Effector memory CD4-positive, alpha-beta T cell (primary cell): ENCODE data around the gene COG2.
"Not testable (repeated sequence)": the region's sequence is repeated elsewhere in the genome, so short reads cannot be mapped to it uniquely, and the experiment has no call there.

ENCODE experiments used
- DNase-seq, 3 donors: peaks; one replicate each; pipeline ENCODE4 v3.0.0-alpha.2; 2020
- H3K27ac ChIP-seq: 2 replicates; pipeline ENCODE4 v1.7.0; 2013; ENCODE audit warnings: mild to moderate bottlenecking, low read length, moderate library complexity; ENCODE audit not compliant: insufficient read depth, poor library complexity, severe bottlenecking
- H3K27me3 ChIP-seq: replicated peaks from 2 replicates; pipeline ENCODE4 v1.7.0; 2013; ENCODE audit warnings: mild to moderate bottlenecking, low read length; ENCODE audit not compliant: insufficient read depth, control insufficient read depth, poor library complexity, severe bottlenecking
- H3K36me3 ChIP-seq: 2 replicates; pipeline ENCODE4 v1.7.0; 2013; ENCODE audit warnings: mild to moderate bottlenecking, low read length, moderate library complexity; ENCODE audit not compliant: control insufficient read depth, insufficient read depth
- H3K4me1 ChIP-seq: 2 replicates; pipeline ENCODE4 v1.7.0; 2013; ENCODE audit warnings: low read length, mild to moderate bottlenecking; ENCODE audit not compliant: control insufficient read depth, insufficient read depth, poor library complexity, severe bottlenecking
- H3K4me3 ChIP-seq: 2 replicates; pipeline ENCODE4 v1.7.0; 2013; ENCODE audit warnings: low read length, low read depth, mild to moderate bottlenecking; ENCODE audit not compliant: insufficient read depth, poor library complexity, severe bottlenecking
- H3K9me3 ChIP-seq: 2 replicates; pipeline ENCODE4 v1.7.0; 2013; ENCODE audit warnings: mild to moderate bottlenecking, low read length, moderate library complexity; ENCODE audit not compliant: control insufficient read depth

Gene COG2

DNA sequence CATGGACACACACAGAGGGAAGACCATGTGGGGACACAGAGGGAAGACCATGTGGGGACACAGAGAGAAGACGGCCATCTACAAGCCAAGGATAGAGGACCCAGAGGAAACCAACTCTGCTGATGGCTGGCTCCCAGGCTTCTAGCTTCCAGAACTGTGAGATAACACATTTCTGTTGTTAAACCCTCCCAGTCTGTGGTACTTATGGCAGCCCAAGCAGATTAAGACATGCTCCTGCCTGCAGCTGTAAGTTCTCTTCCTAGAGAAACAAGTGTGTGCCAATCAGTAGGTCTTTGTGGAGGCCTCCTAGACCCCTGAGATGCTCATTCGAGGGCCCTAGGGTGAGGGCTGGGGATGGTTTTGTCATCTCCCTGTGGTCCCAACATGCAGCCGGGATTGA is 69.0 kb downstream of the COG2 start:
- H3K4me3 ChIP-seq, result no peak overlapping the region
- H3K27me3 ChIP-seq, result peaks cover 4% of the 10 kb centered on the region
- no peak overlapping the region for H3K27ac ChIP-seq
- no peaks in the 10 kb centered on the region for H3K36me3 ChIP-seq
- no peaks in the 10 kb centered on the region for H3K4me1 ChIP-seq
- no peaks in the 10 kb centered on the region for H3K9me3 ChIP-seq
- no peak for DNase-seq

DNA sequence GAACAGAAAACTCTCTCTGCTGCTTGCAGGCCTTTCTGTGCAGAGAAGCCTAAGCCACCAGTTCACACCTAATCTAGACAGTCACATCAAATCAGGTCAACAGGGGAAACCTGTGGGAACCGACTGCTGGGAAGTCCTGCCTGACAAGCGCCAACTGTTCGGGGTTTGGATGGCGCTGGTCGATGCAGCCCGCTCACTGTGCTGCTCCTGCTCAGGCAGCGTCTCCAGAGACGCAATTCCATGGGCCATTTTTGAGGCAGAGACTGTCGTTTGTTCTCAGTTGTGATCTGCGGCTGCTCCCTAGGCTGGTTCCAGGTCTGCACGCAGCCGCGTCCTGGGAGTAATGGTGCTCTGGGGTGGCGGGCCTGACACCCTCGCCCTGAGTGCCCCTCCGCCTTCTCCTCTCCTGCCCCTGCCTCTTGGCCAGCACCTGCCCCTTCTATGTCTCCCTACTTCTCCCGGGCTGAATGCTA is 70.2 kb downstream of the COG2 start:
- no peak overlapping the region for H3K27ac ChIP-seq
- no peaks in the 10 kb centered on the region for H3K36me3 ChIP-seq
- no peaks in the 10 kb centered on the region for H3K9me3 ChIP-seq
- no peak for DNase-seq
- no peak overlapping the region for H3K4me3 ChIP-seq
- H3K4me1 ChIP-seq, result no peaks in the 10 kb centered on the region
- H3K27me3 ChIP-seq, result peaks cover 4% of the 10 kb centered on the region

DNA sequence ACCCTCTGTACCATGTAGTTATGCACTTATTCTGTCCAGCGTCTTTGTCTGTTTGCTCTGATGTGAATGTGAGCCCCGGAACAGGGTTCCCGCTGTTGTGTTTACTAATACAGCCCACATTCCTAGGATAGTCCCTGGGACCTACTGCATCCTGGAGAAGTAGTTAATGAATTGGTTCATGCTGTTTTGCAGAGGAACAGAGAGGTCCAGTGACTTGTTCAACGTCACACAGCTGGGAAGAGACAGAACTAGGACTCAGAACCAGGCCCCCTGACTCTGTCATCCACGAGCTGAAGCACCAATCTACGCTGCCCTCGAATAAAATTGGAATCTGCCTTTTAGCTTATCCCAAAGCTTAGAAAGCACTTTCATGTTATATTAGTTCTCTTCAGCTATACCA is 70.9 kb downstream of the COG2 start:
- no peak overlapping the region for H3K4me3 ChIP-seq
- H3K9me3 ChIP-seq, result no peaks in the 10 kb centered on the region
- no peaks in the 10 kb centered on the region for H3K4me1 ChIP-seq
- peaks cover 4% of the 10 kb centered on the region for H3K27me3 ChIP-seq
- H3K36me3 ChIP-seq, result no peaks in the 10 kb centered on the region
- no peak overlapping the region for H3K27ac ChIP-seq
- DNase-seq, result no peak

DNA sequence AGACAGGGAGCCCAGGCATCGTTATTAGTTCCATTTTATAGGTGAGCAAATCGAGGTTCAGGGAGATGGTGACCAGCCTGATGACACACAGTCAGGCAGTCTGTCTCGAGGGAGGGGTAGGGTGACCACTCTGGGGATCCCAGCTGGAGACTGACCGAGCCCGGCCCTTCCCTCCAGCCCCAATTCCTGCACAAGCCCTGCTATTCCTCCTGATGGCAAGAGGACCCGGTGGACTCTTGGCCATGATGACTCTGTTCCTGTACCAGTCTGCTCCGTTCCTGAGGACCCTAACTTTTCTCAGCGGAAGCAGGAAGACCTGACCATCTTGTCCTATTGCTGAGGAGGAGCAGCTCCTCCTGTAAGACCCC is 71.2 kb downstream of the COG2 start:
- Histone ChIP-seq H3K4me1 (no peaks in the 10 kb centered on the region), H3K27me3 (peaks cover 4% of the 10 kb centered on the region), H3K27ac (no peak overlapping the region), H3K36me3 (no peaks in the 10 kb centered on the region), H3K9me3 (no peaks in the 10 kb centered on the region), H3K4me3 (no peak overlapping the region)
- DNase-seq, result no peak

DNA sequence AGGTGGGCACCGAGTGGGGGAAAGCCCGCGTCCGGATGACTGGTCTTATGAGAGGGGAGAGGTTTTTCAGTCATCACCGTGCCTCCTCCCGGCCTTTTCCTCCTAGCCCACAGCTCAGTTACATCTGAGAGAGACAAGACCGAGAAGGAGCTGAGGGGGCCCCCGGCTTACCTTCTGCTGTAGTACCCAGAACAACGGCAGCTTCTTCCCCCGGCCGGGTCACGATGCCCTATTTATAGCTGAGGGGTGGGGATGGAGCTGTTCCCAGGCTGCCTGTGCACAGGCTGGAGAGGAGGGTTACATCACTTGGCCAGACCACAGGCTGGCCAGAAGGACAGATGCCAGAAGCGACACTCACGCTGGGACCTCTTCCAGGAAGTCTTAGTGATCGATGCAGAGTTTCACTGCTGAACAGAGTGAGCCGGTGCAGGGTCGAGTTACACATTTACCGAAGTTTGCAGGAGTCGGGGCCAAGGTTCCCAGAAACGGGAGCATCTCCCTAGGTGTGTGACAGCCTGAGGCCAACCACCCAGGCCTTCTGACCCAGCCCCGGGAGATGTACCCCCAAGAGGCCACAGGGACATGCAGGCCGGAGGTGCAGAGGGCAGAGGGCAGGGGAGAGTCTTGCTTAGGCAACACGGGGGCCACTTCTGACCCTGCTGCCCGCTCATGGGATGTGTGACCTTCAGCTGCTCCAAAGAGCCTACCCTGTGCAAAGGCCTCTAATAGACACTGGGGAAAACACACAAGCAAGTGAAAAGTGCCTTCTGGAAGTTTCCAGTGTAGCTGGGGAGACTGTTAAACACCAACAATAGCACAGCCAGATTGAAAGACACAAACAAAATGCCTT is 71.9 kb downstream of the COG2 start, which contains the start of gene AGT:
AGT (minus strand) TSS at position 208 of the 850 bp plus-strand sequence. CDS start 3,299 bp downstream, outside the sequence.
- no peak within 1 kb of the TSS for H3K27ac ChIP-seq
- no peaks in the 10 kb centered on the region for H3K4me1 ChIP-seq
- DNase-seq, result no peak
- peaks cover 4% of the 10 kb centered on the region for H3K27me3 ChIP-seq
- no peaks in the 10 kb centered on the region for H3K9me3 ChIP-seq
- no peak within 1 kb of the TSS for H3K4me3 ChIP-seq
- H3K36me3 ChIP-seq, result no peaks in the 10 kb centered on the region

DNA sequence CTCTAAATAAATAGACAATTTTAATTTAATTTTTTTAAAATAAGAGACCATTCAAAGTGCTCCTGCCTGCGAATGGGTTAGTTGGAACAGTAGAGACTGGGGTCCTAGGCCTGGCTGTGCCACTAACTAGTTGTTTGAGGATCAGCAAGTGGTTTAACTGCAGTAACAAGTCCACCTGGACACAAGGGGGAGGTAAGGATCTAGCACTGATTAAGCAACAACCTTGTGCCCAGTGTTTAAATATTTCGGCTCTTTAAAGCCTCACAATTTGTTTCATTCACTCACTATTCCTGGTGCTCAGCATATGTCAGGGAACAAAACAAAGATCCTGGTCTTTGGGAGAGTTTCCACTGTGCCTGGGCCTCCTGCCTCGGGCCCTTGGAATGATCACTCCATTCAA is 73.2 kb downstream of the COG2 start:
- Histone ChIP-seq H3K9me3 (no peaks in the 10 kb centered on the region), H3K36me3 (no peaks in the 10 kb centered on the region), H3K27ac (no peak overlapping the region), H3K4me3 (no peak overlapping the region), H3K27me3 (peaks cover 4% of the 10 kb centered on the region), H3K4me1 (no peaks in the 10 kb centered on the region)
- no peak for DNase-seq

DNA sequence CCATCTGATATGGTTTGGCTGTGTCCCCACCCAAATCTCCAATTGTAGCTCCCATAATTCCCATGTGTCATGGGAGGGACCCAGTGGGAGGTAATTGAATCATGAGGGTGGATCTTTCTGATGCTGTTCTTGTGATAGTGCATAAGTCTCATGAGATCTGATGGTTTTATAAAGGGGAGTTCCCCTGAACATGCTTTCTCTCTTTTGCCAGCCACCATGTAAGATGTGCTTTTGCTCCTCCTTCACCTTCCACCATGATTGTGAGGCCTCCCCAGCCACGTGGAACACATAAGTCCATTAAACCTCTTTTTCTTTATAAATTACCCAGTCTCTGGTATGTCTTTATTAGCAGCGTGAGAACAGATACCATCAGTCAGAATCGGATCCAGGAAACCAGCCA is 74.2 kb downstream of the COG2 start:
- H3K27me3 ChIP-seq, DNase-seq, H3K4me3 ChIP-seq, H3K36me3 ChIP-seq, H3K27ac ChIP-seq, H3K4me1 ChIP-seq, H3K9me3 ChIP-seq: not testable (repeated sequence)

DNA sequence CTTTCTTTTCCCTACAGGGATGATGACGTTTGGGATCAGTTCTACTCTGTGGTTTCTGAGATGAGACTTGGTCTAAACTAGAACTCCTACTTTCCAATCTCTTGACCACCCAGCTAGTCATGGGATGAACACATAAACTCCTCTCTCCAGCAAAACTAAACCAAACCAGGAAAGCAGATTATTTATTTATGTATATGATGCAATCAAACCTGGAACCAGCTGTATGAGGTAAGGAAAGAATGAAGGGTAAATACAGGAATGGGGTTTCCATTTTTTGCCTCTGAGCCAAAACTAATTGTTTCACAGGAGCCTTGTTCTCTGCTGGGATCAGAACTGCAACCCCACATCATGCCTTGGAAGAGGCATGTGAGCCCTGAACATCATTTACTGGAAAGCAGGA is 75.0 kb downstream of the COG2 start:
- no peak for DNase-seq
- H3K4me1 ChIP-seq, result no peaks in the 10 kb centered on the region

DNA sequence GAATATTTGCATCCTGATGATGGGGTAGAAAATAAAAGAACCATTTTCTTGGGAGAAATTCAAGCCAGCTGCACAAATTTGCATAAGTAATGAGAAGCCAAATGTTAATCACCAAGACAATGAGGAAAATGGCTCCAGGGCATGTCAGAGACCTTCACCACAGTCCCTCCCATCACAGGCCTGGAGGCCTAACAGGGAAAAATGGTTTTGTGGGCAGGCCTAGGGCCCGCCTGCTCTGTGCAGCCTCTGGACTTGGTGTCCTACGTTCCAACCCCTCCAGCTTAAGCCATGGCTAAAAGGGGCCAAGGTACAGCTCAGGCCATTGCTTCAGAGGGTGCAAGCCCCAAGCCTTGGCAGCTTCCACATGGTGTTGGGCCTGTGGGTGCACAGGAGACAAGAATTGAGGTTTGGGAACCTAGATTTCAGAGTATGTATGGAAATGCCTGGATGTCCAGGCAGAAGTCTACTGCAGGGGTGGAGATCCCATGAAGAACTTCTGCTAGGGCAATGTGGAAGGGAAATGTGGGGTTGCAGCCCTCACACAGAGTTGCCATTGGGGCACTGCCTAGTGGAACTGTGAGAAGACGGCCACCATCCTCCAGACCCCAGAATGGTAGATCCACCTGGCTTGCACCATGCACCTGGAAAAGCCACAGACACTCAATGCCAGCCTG is 79.7 kb downstream of the COG2 start:
- H3K36me3 ChIP-seq, H3K27me3 ChIP-seq, H3K4me3 ChIP-seq, H3K9me3 ChIP-seq, DNase-seq, H3K27ac ChIP-seq, H3K4me1 ChIP-seq: not testable (repeated sequence)

More for the DNA sequence above, 75.0 kb downstream of the COG2 start:
- Histone ChIP-seq H3K36me3 (no peaks in the 10 kb centered on the region), H3K27ac (no peak overlapping the region), H3K9me3 (no peaks in the 10 kb centered on the region), H3K4me3 (no peak overlapping the region), H3K27me3 (peaks cover 4% of the 10 kb centered on the region)
